ENCODE results near the gene DDIT4. TPM values are rescaled to one million over a fixed set of nuclear protein-coding genes. Genes with fewer than 3 reads are reported as not detected.

DDIT4 gene
- polyA plus RNA-seq, 3 donors, result 26.1 to 611 (median 45.8) TPM

GRCh38 chr10:72320676-72321247 lies 47.0 kb downstream of the DDIT4 start:
- Histone ChIP-seq H3K79me2 (ENCODE audit: insufficient read depth, low read length) (peaks cover 10% of the 10 kb centered on the region), H3K27me3 (ENCODE audit: control insufficient read depth in 2 of 2, insufficient read depth in 2 of 2, low read length in 2 of 2) (no peaks in the 10 kb centered on the region), H4K20me1 (ENCODE audit: insufficient read depth, low read length) (no peaks in the 10 kb centered on the region), H3K9ac (ENCODE audit: insufficient read depth, low read length, poor library complexity, severe bottlenecking) (peak overlapping the region; percentile 95), H3K4me3 (replicated peaks in 1 of 3; ENCODE audit: low read depth in 2 of 3, low read length in 3 of 3) (peak overlapping the region in 1 of 3 experiments; percentile 73), H3K4me2 (replicated peaks; ENCODE audit: extremely low read depth, low read length, poor library complexity, severe bottlenecking) (peak overlapping the region; percentile 78), H3K9me3 (replicated peaks in 1 of 2; ENCODE audit: control insufficient read depth in 1 of 2, insufficient read depth in 1 of 2, low read length in 2 of 2) (no peaks in the 10 kb centered on the region), H2AFZ (ENCODE audit: insufficient read depth, low read depth, low read length, poor library complexity, severe bottlenecking) (no peak overlapping the region), H3K4me1 (ENCODE audit: control insufficient read depth in 1 of 2, insufficient read depth in 2 of 2, low read length in 2 of 2) (peaks cover 86 to 87% of the 10 kb centered on the region in 2 donors), H3K36me3 (replicated peaks in 1 of 2; ENCODE audit: control insufficient read depth in 1 of 2, insufficient read depth in 2 of 2, low read length in 2 of 2) (no peaks in the 10 kb centered on the region), H3K27ac (ENCODE audit: low read depth in 1 of 2, low read length in 2 of 2) (peak overlapping the region; percentile 98 to 100)
- Mint-ChIP-seq H3K36me3 (peaks cover 0 to 3% of the 10 kb centered on the region in 2 donors), H3K27me3 (ENCODE audit: low read depth in 3 of 3) (no peaks in the 10 kb centered on the region), H3K27ac (peak overlapping the region; percentile 97 to 100 (median 99)), H3K4me1 (peaks cover 85% of the 10 kb centered on the region), H3K9me3 (no peaks in the 10 kb centered on the region), H3K4me3 (peak overlapping the region; percentile 69 to 77)
- intact Hi-C loops (cut with micrococcal nuclease), result loop anchor here (1.0 to 5.0 kb wide), 3 partner anchors 23 to 943 kb away; no protein-coding TSS in a partner anchor
- peak; percentile 96 to 99 (median 98) for DNase-seq
- no peak for TF ChIP-seq CTCF (IDR thresholded peaks at IDR 0.05)
- WGBS (ENCODE audit: insufficient coverage), result 0% methylated on average over 9 of the region's 12 CpGs

- H4K20me1 ChIP-seq (ENCODE audit: insufficient read depth, low read length), result no peaks in the 10 kb centered on the region
- peak overlapping the region; percentile 98 to 100 for H3K27ac ChIP-seq (ENCODE audit: low read depth in 1 of 2, low read length in 2 of 2)
- H3K79me2 ChIP-seq (ENCODE audit: insufficient read depth, low read length), result peaks cover 10% of the 10 kb centered on the region
- H3K4me3 ChIP-seq (replicated peaks in 1 of 3; ENCODE audit: low read depth in 2 of 3, low read length in 3 of 3), result peak overlapping the region in 1 of 3 experiments; percentile 73
- 70% methylated on average over 8 of the region's 13 CpGs for WGBS (ENCODE audit: insufficient coverage)
- intact Hi-C loops (cut with micrococcal nuclease), result loop anchor here (2.0 to 5.0 kb wide), 2 partner anchors 25 to 944 kb away; no protein-coding TSS in a partner anchor
- Mint-ChIP-seq H3K27ac (peak overlapping the region; percentile 97 to 100 (median 99)), H3K4me1 (peaks cover 79% of the 10 kb centered on the region), H3K36me3 (no peaks in the 10 kb centered on the region), H3K4me3 (peak overlapping the region in 1 of 2 donors; percentile 13), H3K9me3 (peaks cover 0 to 4% (median 0%) of the 10 kb centered on the region in 7 donors), H3K27me3 (ENCODE audit: low read depth in 3 of 3) (peaks cover 0 to under 1% (median 0%) of the 10 kb centered on the region in 3 donors)
- no peak for TF ChIP-seq CTCF (IDR thresholded peaks at IDR 0.05)
- H3K9me3 ChIP-seq (replicated peaks in 1 of 2; ENCODE audit: control insufficient read depth in 1 of 2, insufficient read depth in 1 of 2, low read length in 2 of 2), result no peaks in the 10 kb centered on the region
- peak overlapping the region; percentile 95 for H3K9ac ChIP-seq (ENCODE audit: insufficient read depth, low read length, poor library complexity, severe bottlenecking)
- H3K27me3 ChIP-seq (ENCODE audit: control insufficient read depth in 2 of 2, insufficient read depth in 2 of 2, low read length in 2 of 2), result no peaks in the 10 kb centered on the region
- H2AFZ ChIP-seq (ENCODE audit: insufficient read depth, low read depth, low read length, poor library complexity, severe bottlenecking), result no peak overlapping the region
- no peaks in the 10 kb centered on the region for H3K36me3 ChIP-seq (replicated peaks in 1 of 2; ENCODE audit: control insufficient read depth in 1 of 2, insufficient read depth in 2 of 2, low read length in 2 of 2)
- peak overlapping the region; percentile 78 for H3K4me2 ChIP-seq (replicated peaks; ENCODE audit: extremely low read depth, low read length, poor library complexity, severe bottlenecking)
- no peak for DNase-seq
- H3K4me1 ChIP-seq (ENCODE audit: control insufficient read depth in 1 of 2, insufficient read depth in 2 of 2, low read length in 2 of 2), result peaks cover 79 to 81% of the 10 kb centered on the region in 2 donors
Measured at GRCh38 chr10:72321248-72322029, 47.7 kb downstream of the DDIT4 start.
